ENCODE results near the gene PRF1. TPM values are rescaled to one million over a fixed set of nuclear protein-coding genes. Genes with fewer than 3 reads are reported as not detected.
"Not testable (repeated sequence)": the region's sequence is repeated elsewhere in the genome, so short reads cannot be mapped to it uniquely, and the experiment has no call there.

Gene PRF1
- total and polyA plus RNA-seq, 2 experiments from 2014 or later: not detected

- H3K27ac ChIP-seq: no peak overlapping the region
- no peaks in the 10 kb centered on the region for H3K9me3 ChIP-seq (ENCODE audit: low read depth)
- H3K4me3 ChIP-seq: no peak overlapping the region
- no peak for DNase-seq (ENCODE audit: low read depth in 1 of 2, low spot score in 1 of 2)
- H3K27me3 ChIP-seq: no peaks in the 10 kb centered on the region
- TF ChIP-seq CTCF (IDR thresholded peaks at IDR 0.05; ENCODE audit: low read depth, low read length): no peak
- peaks cover 6% of the 10 kb centered on the region for H3K4me1 ChIP-seq (ENCODE audit: low read depth)
- no peaks in the 10 kb centered on the region for H3K36me3 ChIP-seq
Observed at GRCh38 chr10:70648427-70648826, 45.9 kb upstream of the PRF1 start.

- Histone ChIP-seq H3K27me3 (no peaks in the 10 kb centered on the region), H3K9me3 (ENCODE audit: low read depth) (no peaks in the 10 kb centered on the region), H3K4me1 (ENCODE audit: low read depth) (no peaks in the 10 kb centered on the region), H3K36me3 (no peaks in the 10 kb centered on the region), H3K4me3 (no peak overlapping the region), H3K27ac (no peak overlapping the region)
- no peak for DNase-seq (ENCODE audit: low read depth in 1 of 2, low spot score in 1 of 2)
- TF ChIP-seq CTCF (IDR thresholded peaks at IDR 0.05; ENCODE audit: low read depth, low read length): no peak
Observed at GRCh38 chr10:70647086-70647485, 44.5 kb upstream of the PRF1 start.

- H3K27me3 ChIP-seq; H3K9me3 ChIP-seq (ENCODE audit: low read depth); H3K4me3 ChIP-seq; H3K4me1 ChIP-seq (ENCODE audit: low read depth); H3K36me3 ChIP-seq; H3K27ac ChIP-seq; DNase-seq (ENCODE audit: low read depth in 1 of 2, low spot score in 1 of 2): not testable (repeated sequence)
Observed at GRCh38 chr10:70644959-70645358, 42.4 kb upstream of the PRF1 start.

GRCh38 chr10:70643272-70643671, 40.7 kb upstream of the PRF1 start:
- H3K36me3 ChIP-seq; H3K4me1 ChIP-seq (ENCODE audit: low read depth); H3K27me3 ChIP-seq; H3K4me3 ChIP-seq; DNase-seq (ENCODE audit: low read depth in 1 of 2, low spot score in 1 of 2); H3K27ac ChIP-seq; H3K9me3 ChIP-seq (ENCODE audit: low read depth): not testable (repeated sequence)

GRCh38 chr10:70639640-70640383, 37.3 kb upstream of the PRF1 start:
- H3K27ac ChIP-seq; H3K4me1 ChIP-seq (ENCODE audit: low read depth); H3K4me3 ChIP-seq; H3K36me3 ChIP-seq; DNase-seq (ENCODE audit: low read depth in 1 of 2, low spot score in 1 of 2); H3K27me3 ChIP-seq; H3K9me3 ChIP-seq (ENCODE audit: low read depth): not testable (repeated sequence)

- H3K36me3 ChIP-seq; H3K4me3 ChIP-seq; DNase-seq (ENCODE audit: low read depth in 1 of 2, low spot score in 1 of 2); H3K4me1 ChIP-seq (ENCODE audit: low read depth); H3K9me3 ChIP-seq (ENCODE audit: low read depth); H3K27ac ChIP-seq; H3K27me3 ChIP-seq: not testable (repeated sequence)
Observed at GRCh38 chr10:70634515-70634914, 32.0 kb upstream of the PRF1 start.

GRCh38 chr10:70634011-70634410, 31.5 kb upstream of the PRF1 start:
- no peaks in the 10 kb centered on the region for H3K4me1 ChIP-seq (ENCODE audit: low read depth)
- no peak for DNase-seq (ENCODE audit: low read depth in 1 of 2, low spot score in 1 of 2)

GRCh38 chr10:70631735-70632134, 29.2 kb upstream of the PRF1 start:
- H3K4me1 ChIP-seq (ENCODE audit: low read depth); DNase-seq (ENCODE audit: low read depth in 1 of 2, low spot score in 1 of 2); H3K9me3 ChIP-seq (ENCODE audit: low read depth): not testable (repeated sequence)

More at GRCh38 chr10:70634011-70634410, 31.5 kb upstream of the PRF1 start:
- no peak for TF ChIP-seq CTCF (IDR thresholded peaks at IDR 0.05; ENCODE audit: low read depth, low read length)
- H3K27ac ChIP-seq: no peak overlapping the region
- no peaks in the 10 kb centered on the region for H3K27me3 ChIP-seq
- no peaks in the 10 kb centered on the region for H3K9me3 ChIP-seq (ENCODE audit: low read depth)
- no peak overlapping the region for H3K4me3 ChIP-seq
- H3K36me3 ChIP-seq: no peaks in the 10 kb centered on the region

More at GRCh38 chr10:70631735-70632134, 29.2 kb upstream of the PRF1 start:
- H3K4me3 ChIP-seq, H3K27me3 ChIP-seq, H3K36me3 ChIP-seq, H3K27ac ChIP-seq: not testable (repeated sequence)

Measured in cardiac muscle cell (in vitro differentiated cells and primary cell).